Endothelial cell of umbilical vein (primary cell): Measurements from ENCODE around the gene NFATC2. TPM values are rescaled to one million over a fixed set of nuclear protein-coding genes. Genes with fewer than 3 reads are reported as not detected.

Experiments used
- BruUV-seq: library from RNA; stranded (reverse); fragments of 400-500 nt; replicated peaks from 2 replicates; lab custom pipeline; 2021; lab: Mats Ljungman, UMichigan
- CTCF ChIA-PET: fragments of 300-600, 350-600 bp; sonication (Branson Sonifier 250); formaldehyde crosslinking; loops from one replicate; lab custom pipeline; 2021; ENCODE audit warnings: antibody characterized with exemption, inconsistent platforms; lab: Charles Lee
- POLR2A ChIA-PET: fragments of 300-600, 350-600 bp; sonication (Branson Sonifier 250); formaldehyde crosslinking; loops from one replicate; lab custom pipeline; 2021; ENCODE audit warnings: antibody characterized with exemption, inconsistent platforms; lab: Charles Lee
- DNase-seq: peaks from one replicate; pipeline ENCODE4 v3.0.0-alpha.2; 2011; ENCODE audit warnings: low read depth, low spot score
- FAIRE-seq: peaks from 2 replicates; lab custom pipeline; 2011; peaks lifted over from hg19 to GRCh38; lab: Jason Lieb, UNC
- H2AFZ ChIP-seq: 2 replicates; pipeline ENCODE4 v1.6.0; 2012; ENCODE audit warnings: low read depth, low read length, control low read depth, inconsistent platforms
- H3K27ac ChIP-seq: 2 replicates; pipeline ENCODE4 v1.5.1; 2011; ENCODE audit warnings: low read depth, mild to moderate bottlenecking, control low read depth, low read length, moderate library complexity; ENCODE audit not compliant: insufficient read depth
- H3K27me3 ChIP-seq, 2 experiments: 2 replicates each; pipeline versions ENCODE4 v1.6.0 to v1.6.1; 2011; ENCODE audit warnings: low read length in 2 of 2, mixed read lengths in 1 of 2; ENCODE audit not compliant: control insufficient read depth in 2 of 2, insufficient read depth in 2 of 2
- H3K36me3 ChIP-seq, 2 experiments: 2 replicates in 1 of 2; 3 replicates in 1 of 2; pipeline ENCODE4 v1.5.1; 2011; ENCODE audit warnings: low read length in 2 of 2, mild to moderate bottlenecking in 1 of 2, moderate library complexity in 1 of 2; ENCODE audit not compliant: control insufficient read depth in 2 of 2, insufficient read depth in 2 of 2; ENCODE audit errors: extremely low read depth in 1 of 2
- H3K4me1 ChIP-seq: 3 replicates; pipeline ENCODE4 v1.5.1; 2011; ENCODE audit warnings: mild to moderate bottlenecking, low read length; ENCODE audit not compliant: control insufficient read depth, insufficient read depth; ENCODE audit errors: extremely low read depth
- H3K4me2 ChIP-seq: 2 replicates; pipeline ENCODE4 v1.6.1; 2011; ENCODE audit warnings: low read length, control low read depth, mixed read lengths; ENCODE audit not compliant: insufficient read depth
- H3K4me3 ChIP-seq, 3 experiments: fragments of 200-600 bp in 1 of 3; sonication (generic), shearing (Covaris generic) in 1 of 3; replicated peaks in 1 of 3; 2 replicates each; pipeline ENCODE4 v1.5.1; 2011 to 2016; ENCODE audit warnings: control low read depth in 3 of 3, low read length in 3 of 3, mild to moderate bottlenecking in 2 of 3, inconsistent platforms in 1 of 3, low read depth in 1 of 3, moderate library complexity in 1 of 3; ENCODE audit not compliant: insufficient read depth in 1 of 3
- H3K79me2 ChIP-seq: 2 replicates; pipeline ENCODE4 v1.6.0; 2012; ENCODE audit warnings: low read length, inconsistent platforms; ENCODE audit not compliant: control insufficient read depth, insufficient read depth
- H3K9ac ChIP-seq: replicated peaks from 2 replicates; pipeline ENCODE3; 2011; ENCODE audit warnings: low read length, control low read depth; ENCODE audit not compliant: insufficient read depth; ENCODE audit errors: extremely low read depth
- H3K9me1 ChIP-seq: replicated peaks from 3 replicates; pipeline ENCODE4 v1.6.0; 2011; ENCODE audit warnings: mild to moderate bottlenecking, low read length; ENCODE audit not compliant: control insufficient read depth, insufficient read depth; ENCODE audit errors: extremely low read depth
- H3K9me3 ChIP-seq: replicated peaks from 2 replicates; pipeline ENCODE4 v1.5.1; 2012; ENCODE audit warnings: low read length, inconsistent platforms; ENCODE audit not compliant: control insufficient read depth, insufficient read depth
- H4K20me1 ChIP-seq: replicated peaks from 2 replicates; pipeline ENCODE3; 2011; ENCODE audit warnings: mild to moderate bottlenecking, low read length; ENCODE audit not compliant: control insufficient read depth, insufficient read depth; ENCODE audit errors: extremely low read depth
- EZH2 ChIP-seq: IDR thresholded peaks from 2 replicates; pipeline ENCODE4 v1.6.1; 2012; ENCODE audit warnings: borderline replicate concordance, low read depth, mild to moderate bottlenecking, moderate library complexity, low read length, inconsistent platforms; ENCODE audit not compliant: severe bottlenecking
- FOS ChIP-seq: IDR thresholded peaks from 2 replicates; pipeline ENCODE4 v1.6.1; 2011; ENCODE audit warnings: mild to moderate bottlenecking, low read length, moderate library complexity, borderline replicate concordance; ENCODE audit not compliant: insufficient read depth
- GATA2 ChIP-seq: IDR thresholded peaks from 2 replicates; pipeline ENCODE4 v1.7.0; 2011; ENCODE audit warnings: low read depth, mild to moderate bottlenecking, moderate library complexity, mixed read lengths, low read length; ENCODE audit not compliant: insufficient read length, insufficient read depth
- JUN ChIP-seq: IDR thresholded peaks from 2 replicates; pipeline ENCODE4 v1.6.1; 2011; ENCODE audit warnings: borderline replicate concordance, low read depth; ENCODE audit not compliant: insufficient read length, insufficient read depth
- MYC ChIP-seq: IDR thresholded peaks from one replicate; pipeline ENCODE4 v1.6.1; 2011; ENCODE audit warnings: mild to moderate bottlenecking, low read depth, low read length
- POLR2A ChIP-seq: IDR thresholded peaks from 2 replicates; pipeline ENCODE4 v1.6.1; 2012; ENCODE audit warnings: low read depth, mild to moderate bottlenecking, control low read depth, low read length
- POLR2AphosphoS5 ChIP-seq: IDR thresholded peaks from 2 replicates; pipeline ENCODE4 v1.6.1; 2012; ENCODE audit warnings: low read depth, mild to moderate bottlenecking, control low read depth, low read length, moderate library complexity; ENCODE audit not compliant: insufficient read depth
- dilution Hi-C: fragments of 300-500 bp; cut with MboI; formaldehyde crosslinking; loops from one replicate; pipeline ENCODE4 v1.15.0; 2019; ENCODE audit warnings: low sequenced_read_pairs; ENCODE audit not compliant: extremely low pct_ligation_motif_present
- intact Hi-C: fragments of 100-400 bp; cut with micrococcal nuclease; formaldehyde crosslinking; loops from one replicate; pipeline ENCODE4 v1.10.0; 2022
- polyA plus RNA-seq, 4 experiments: library from polyadenylated mRNA; depleted of rRNA in 3 of 4; stranded (reverse) in 3 of 4; unstranded in 1 of 4; fragments of >200 nt; gene quantifications; 2 replicates each; pipeline versions ENCODE4 v1.2.1 to v1.2.3, GENCODE V29; 2011 to 2012; ENCODE audit warnings: missing spikeins in 1 of 4
- total RNA-seq: library from RNA; stranded (reverse); gene quantifications from 2 replicates; pipeline ENCODE4 v1.2.3, GENCODE V29; 2021
- TF ChIP-seq, protein P1 (sequence below), 2 donors: IDR thresholded peaks; 1 replicate in 1 of 2; 2 replicates in 1 of 2; pipeline ENCODE4 v1.5.1; 2011; ENCODE audit warnings: low read length in 2 of 2, mild to moderate bottlenecking in 2 of 2, moderate library complexity in 2 of 2, control low read depth in 1 of 2, inconsistent platforms in 1 of 2, low read depth in 1 of 2; ENCODE audit not compliant: insufficient read depth in 1 of 2; ENCODE audit errors: extremely low read depth in 1 of 2
- TF ChIP-seq, protein P2 (sequence below): IDR thresholded peaks from 2 replicates; pipeline ENCODE4 v1.6.1; 2011; ENCODE audit not compliant: insufficient read depth, insufficient read length

Gene NFATC2
- total and polyA plus RNA-seq, 2 donors (not counting 3 experiments of a cell fraction or from before 2014, with no cell fraction given) = 3.1 to 13.0 TPM

DNA sequence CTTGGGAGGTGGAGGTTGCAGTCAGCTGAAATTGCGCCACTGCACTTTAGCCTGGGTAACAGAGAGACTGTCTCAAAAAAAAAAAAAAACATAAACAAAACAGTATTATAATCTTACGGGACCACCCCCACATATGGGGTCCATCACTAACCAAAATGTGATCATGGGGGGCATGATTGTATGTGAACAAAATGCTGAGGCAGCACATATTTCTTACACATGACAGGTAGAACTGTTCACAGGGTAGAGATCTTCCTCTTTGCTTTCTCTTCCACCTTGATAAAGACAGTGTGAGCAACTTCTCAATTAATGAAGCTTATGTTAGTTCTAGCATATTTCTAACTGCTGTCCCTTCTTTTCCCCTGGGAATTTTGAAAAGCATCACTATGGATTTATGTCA, 24.7 kb downstream of the NFATC2 start:
- no peak for FAIRE-seq
- no TSS peak for BruUV-seq
- no peak overlapping the region for H3K4me3 ChIP-seq
- H3K4me2 ChIP-seq = no peak overlapping the region
- no peaks in the 10 kb centered on the region for H3K4me1 ChIP-seq
- dilution Hi-C loops (no loop called here), intact Hi-C loops (no loop called here)
- H2AFZ ChIP-seq = no peak overlapping the region
- TF ChIP-seq FOS (no peak), EZH2 (no peak), POLR2A (no peak)
- TF ChIP-seq, protein P1, sequence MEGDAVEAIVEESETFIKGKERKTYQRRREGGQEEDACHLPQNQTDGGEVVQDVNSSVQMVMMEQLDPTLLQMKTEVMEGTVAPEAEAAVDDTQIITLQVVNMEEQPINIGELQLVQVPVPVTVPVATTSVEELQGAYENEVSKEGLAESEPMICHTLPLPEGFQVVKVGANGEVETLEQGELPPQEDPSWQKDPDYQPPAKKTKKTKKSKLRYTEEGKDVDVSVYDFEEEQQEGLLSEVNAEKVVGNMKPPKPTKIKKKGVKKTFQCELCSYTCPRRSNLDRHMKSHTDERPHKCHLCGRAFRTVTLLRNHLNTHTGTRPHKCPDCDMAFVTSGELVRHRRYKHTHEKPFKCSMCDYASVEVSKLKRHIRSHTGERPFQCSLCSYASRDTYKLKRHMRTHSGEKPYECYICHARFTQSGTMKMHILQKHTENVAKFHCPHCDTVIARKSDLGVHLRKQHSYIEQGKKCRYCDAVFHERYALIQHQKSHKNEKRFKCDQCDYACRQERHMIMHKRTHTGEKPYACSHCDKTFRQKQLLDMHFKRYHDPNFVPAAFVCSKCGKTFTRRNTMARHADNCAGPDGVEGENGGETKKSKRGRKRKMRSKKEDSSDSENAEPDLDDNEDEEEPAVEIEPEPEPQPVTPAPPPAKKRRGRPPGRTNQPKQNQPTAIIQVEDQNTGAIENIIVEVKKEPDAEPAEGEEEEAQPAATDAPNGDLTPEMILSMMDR (IDR thresholded peaks at IDR 0.05; ENCODE audit: extremely low read depth in 1 of 2, insufficient read depth in 1 of 2, low read depth in 1 of 2, low read length in 2 of 2) = no peak
- H3K36me3 ChIP-seq = peaks cover 0 to 1% of the 10 kb centered on the region in 2 experiments
- no peaks in the 10 kb centered on the region for H4K20me1 ChIP-seq
- no peak overlapping the region for H3K9ac ChIP-seq
- H3K27ac ChIP-seq = no peak overlapping the region
- CTCF ChIA-PET = no interaction called here
- no peaks in the 10 kb centered on the region for H3K79me2 ChIP-seq
- no peak for DNase-seq
- H3K9me3 ChIP-seq = no peaks in the 10 kb centered on the region
- H3K27me3 ChIP-seq = no peaks in the 10 kb centered on the region
- POLR2A ChIA-PET = no interaction called here
- no peaks in the 10 kb centered on the region for H3K9me1 ChIP-seq

DNA sequence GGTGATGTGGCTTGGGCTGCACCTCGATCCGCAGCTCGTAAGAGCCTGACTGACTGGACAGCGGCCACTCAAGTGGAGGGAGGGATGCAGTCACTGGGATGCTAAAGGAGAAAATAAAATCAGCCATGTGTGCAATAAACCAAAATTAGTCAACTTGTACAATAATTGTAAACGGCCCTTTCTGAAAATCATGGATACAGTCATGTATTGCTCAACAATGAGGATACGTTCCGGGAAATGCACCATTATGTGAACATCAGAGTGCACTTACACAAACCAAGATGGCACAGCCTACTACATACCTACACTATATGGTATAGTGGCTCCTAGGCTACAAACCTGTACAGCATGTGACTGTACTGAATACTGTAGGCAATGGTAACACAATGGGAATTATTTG, 25.7 kb downstream of the NFATC2 start:
- no peak for DNase-seq
- H2AFZ ChIP-seq = no peak overlapping the region
- no TSS peak for BruUV-seq
- TF ChIP-seq POLR2A = no peak
- TF ChIP-seq, protein P1 (IDR thresholded peaks at IDR 0.05; ENCODE audit: extremely low read depth in 1 of 2, insufficient read depth in 1 of 2, low read depth in 1 of 2, low read length in 2 of 2) = no peak
- TF ChIP-seq EZH2 = no peak
- TF ChIP-seq POLR2AphosphoS5 = no peak
- no peak for TF ChIP-seq FOS
- TF ChIP-seq GATA2 = no peak
- TF ChIP-seq JUN = no peak
- TF ChIP-seq MYC = no peak
- TF ChIP-seq, protein P2, sequence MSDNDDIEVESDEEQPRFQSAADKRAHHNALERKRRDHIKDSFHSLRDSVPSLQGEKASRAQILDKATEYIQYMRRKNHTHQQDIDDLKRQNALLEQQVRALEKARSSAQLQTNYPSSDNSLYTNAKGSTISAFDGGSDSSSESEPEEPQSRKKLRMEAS = no peak
- dilution Hi-C loops (no loop called here), intact Hi-C loops (no loop called here)
- no peaks in the 10 kb centered on the region for H3K79me2 ChIP-seq
- H3K4me3 ChIP-seq = no peak overlapping the region
- H3K9me3 ChIP-seq = no peaks in the 10 kb centered on the region
- ChIA-PET POLR2A (no interaction called here), CTCF (interaction anchor here (0.8 to 1.0 kb wide), 2 partner anchors 9 to 16 kb away, joined by 3 read pairs; no protein-coding TSS in a partner anchor)
- no peak overlapping the region for H3K27ac ChIP-seq
- H4K20me1 ChIP-seq = no peaks in the 10 kb centered on the region
- peaks cover 0 to 2% of the 10 kb centered on the region in 2 experiments for H3K36me3 ChIP-seq
- no peak for FAIRE-seq
- H3K27me3 ChIP-seq = no peaks in the 10 kb centered on the region
- H3K4me2 ChIP-seq = no peak overlapping the region
- no peaks in the 10 kb centered on the region for H3K4me1 ChIP-seq
- no peak overlapping the region for H3K9ac ChIP-seq
- no peaks in the 10 kb centered on the region for H3K9me1 ChIP-seq
